ENCODE data around the gene TRIM54.

Gene TRIM54

GRCh38 chr2:27356382-27357181, 74.4 kb downstream of the TRIM54 start, which contains the start of gene GTF3C2:
GTF3C2 (minus strand) TSS chr2:27356764; CDS start chr2:27343554, 13,210 bp downstream.
- DNase-seq (ENCODE audit: low spot score in 2 of 2) (peak; percentile 88), ATAC-seq (ENCODE audit: low read depth) (peak; percentile 83)
- Mint-ChIP-seq H3K27ac (peak within 1 kb of the TSS; percentile 97), H3K4me3 (peak within 1 kb of the TSS; percentile 97), H3K27me3 (no peaks in the 10 kb centered on the region), H3K9me3 (no peaks in the 10 kb centered on the region), H3K4me1 (peaks cover 27% of the 10 kb centered on the region), H3K36me3 (no peaks in the 10 kb centered on the region)

All from memory B cell (primary cell).